ENCODE results near the gene HNRNPLL. TPM values are rescaled to one million over a fixed set of nuclear protein-coding genes. Genes with fewer than 3 reads are reported as not detected.

The HNRNPLL gene
- polyA plus RNA-seq, 1 experiment = 26.6 TPM

- H3K36me3 ChIP-seq (ENCODE audit: control insufficient read depth, insufficient read depth, low read length) = no peaks in the 10 kb centered on the region
- DNase-seq (ENCODE audit: low read depth) = no peak
- H3K4me3 ChIP-seq (ENCODE audit: low read depth, low read length) = no peak overlapping the region
- CTCF ChIA-PET = interaction anchor here (1.6 kb wide), 1 partner anchor 116 kb away, joined by 5 read pairs; no protein-coding TSS in a partner anchor
- H3K27me3 ChIP-seq (ENCODE audit: control insufficient read depth, insufficient read depth, low read length) = no peaks in the 10 kb centered on the region
- POLR2A ChIA-PET = no interaction called here
- TF ChIP-seq, protein P1, sequence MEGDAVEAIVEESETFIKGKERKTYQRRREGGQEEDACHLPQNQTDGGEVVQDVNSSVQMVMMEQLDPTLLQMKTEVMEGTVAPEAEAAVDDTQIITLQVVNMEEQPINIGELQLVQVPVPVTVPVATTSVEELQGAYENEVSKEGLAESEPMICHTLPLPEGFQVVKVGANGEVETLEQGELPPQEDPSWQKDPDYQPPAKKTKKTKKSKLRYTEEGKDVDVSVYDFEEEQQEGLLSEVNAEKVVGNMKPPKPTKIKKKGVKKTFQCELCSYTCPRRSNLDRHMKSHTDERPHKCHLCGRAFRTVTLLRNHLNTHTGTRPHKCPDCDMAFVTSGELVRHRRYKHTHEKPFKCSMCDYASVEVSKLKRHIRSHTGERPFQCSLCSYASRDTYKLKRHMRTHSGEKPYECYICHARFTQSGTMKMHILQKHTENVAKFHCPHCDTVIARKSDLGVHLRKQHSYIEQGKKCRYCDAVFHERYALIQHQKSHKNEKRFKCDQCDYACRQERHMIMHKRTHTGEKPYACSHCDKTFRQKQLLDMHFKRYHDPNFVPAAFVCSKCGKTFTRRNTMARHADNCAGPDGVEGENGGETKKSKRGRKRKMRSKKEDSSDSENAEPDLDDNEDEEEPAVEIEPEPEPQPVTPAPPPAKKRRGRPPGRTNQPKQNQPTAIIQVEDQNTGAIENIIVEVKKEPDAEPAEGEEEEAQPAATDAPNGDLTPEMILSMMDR (IDR thresholded peaks at IDR 0.05; ENCODE audit: insufficient read depth, low read depth, low read length) = no peak
Observed at GRCh38 chr2:38608755-38609154, 6.0 kb upstream of the HNRNPLL start.

- TF ChIP-seq, protein P1 (IDR thresholded peaks at IDR 0.05; ENCODE audit: insufficient read depth, low read depth, low read length) = no peak
- Histone ChIP-seq H3K27me3 (ENCODE audit: control insufficient read depth, insufficient read depth, low read length) (no peaks in the 10 kb centered on the region), H3K36me3 (ENCODE audit: control insufficient read depth, insufficient read depth, low read length) (no peaks in the 10 kb centered on the region), H3K4me3 (ENCODE audit: low read depth, low read length) (no peak overlapping the region)
- no peak for DNase-seq (ENCODE audit: low read depth)
- ChIA-PET POLR2A (interaction anchor here (0.6 kb wide), 1 partner anchor 392 kb away, joined by 3 read pairs; no protein-coding TSS in a partner anchor), CTCF (interaction anchor here (0.6 to 1.6 kb wide), 5 partner anchors 15 to 136 kb away, joined by 3 to 6 read pairs (median 4); no protein-coding TSS in a partner anchor)
Observed at GRCh38 chr2:38605298-38605830, 2.6 kb upstream of the HNRNPLL start.

DNA sequence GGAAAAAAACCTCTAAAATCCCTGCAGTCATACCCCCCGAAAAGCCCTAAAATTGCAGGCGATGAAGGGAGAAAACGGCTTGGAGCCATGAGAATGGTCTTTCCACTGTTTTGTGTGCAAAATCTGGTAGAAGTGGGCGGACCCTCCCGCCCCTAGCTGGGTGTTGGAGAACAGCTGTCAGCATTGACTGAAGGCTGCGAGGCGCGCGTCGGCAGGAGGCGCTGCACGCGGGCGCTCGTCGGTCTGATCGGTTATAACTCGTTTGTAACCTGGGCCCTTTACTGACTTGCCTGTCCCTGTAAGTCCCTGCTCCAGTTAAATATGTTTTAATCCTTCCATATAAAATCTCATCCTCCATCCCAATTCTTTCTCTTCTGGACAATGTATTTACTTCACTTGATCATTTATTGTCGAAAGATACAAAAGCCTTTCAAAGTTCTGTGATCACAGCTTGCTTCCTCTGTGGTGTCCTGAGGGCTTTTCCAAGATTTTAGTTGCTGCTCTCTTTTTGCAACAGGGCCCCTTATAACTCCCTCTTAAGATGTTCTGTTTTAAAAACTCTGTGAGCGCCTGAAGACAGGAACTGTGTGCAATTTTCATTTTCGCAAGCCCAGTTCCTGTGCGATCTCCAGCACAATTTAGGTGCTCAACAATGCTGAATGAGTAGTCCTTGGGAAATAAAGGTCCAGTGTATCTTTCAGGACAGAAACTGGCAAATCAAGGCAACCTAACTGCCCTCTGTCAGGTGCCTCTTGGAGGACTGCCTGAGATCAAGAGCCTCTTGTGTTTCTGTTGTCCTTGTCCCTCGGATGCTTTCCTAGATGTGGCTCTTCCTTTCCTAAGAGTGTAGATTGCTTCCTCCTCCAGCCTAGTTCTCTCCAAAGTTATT lies 918 bp upstream of the HNRNPLL start:
- POLR2A ChIA-PET = no interaction called here
- Histone ChIP-seq H3K36me3 (ENCODE audit: control insufficient read depth, insufficient read depth, low read length) (no peaks in the 10 kb centered on the region), H3K27me3 (ENCODE audit: control insufficient read depth, insufficient read depth, low read length) (no peaks in the 10 kb centered on the region), H3K4me3 (ENCODE audit: low read depth, low read length) (peak overlapping the region; percentile 90)
- no peak for DNase-seq (ENCODE audit: low read depth)
- CTCF ChIA-PET = interaction anchor here (0.6 to 2.0 kb wide), 22 partner anchors 9 to 896 kb away, joined by 3 to 18 read pairs (median 4); no protein-coding TSS in a partner anchor
- TF ChIP-seq, protein P1 (IDR thresholded peaks at IDR 0.05; ENCODE audit: insufficient read depth, low read depth, low read length) = peak; percentile 94

DNA sequence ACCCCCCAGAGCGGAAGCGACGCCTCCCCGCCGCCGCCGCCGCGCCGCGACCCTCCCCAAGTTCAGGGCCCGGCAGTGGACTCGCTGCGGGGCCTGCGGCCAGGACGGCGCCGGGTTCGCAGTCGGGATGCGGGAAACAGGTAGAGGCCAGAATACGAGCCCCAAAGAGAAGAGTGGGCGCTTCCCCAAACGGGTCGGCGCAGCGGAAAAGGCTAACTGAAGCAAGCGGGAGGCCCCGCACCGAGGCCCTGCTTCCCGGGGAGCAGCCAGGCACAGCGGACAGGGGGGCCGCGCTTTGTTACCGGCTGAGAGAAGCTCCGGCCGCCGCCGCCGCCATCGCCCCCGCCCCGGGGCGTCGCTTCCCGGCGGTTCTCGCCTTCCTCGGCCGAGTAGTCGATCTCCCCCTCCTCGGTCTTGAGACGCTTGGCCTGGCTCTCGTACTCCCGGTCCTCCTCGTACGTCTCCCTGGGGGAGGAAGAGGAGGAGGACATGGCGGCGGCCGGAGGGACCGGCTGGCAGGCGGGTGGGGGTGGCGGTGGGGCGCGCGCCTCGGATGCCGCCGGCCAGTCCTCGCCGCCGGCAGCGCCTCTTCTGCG lies 494 bp downstream of the HNRNPLL start:
- CTCF ChIA-PET = interaction anchor here (1.0 to 1.9 kb wide), 12 partner anchors 13 to 124 kb away, joined by 3 to 12 read pairs (median 4); no protein-coding TSS in a partner anchor

More for the DNA sequence above, 494 bp downstream of the HNRNPLL start:
- Histone ChIP-seq H3K36me3 (ENCODE audit: control insufficient read depth, insufficient read depth, low read length) (no peaks in the 10 kb centered on the region), H3K4me3 (ENCODE audit: low read depth, low read length) (peak overlapping the region; percentile 90), H3K27me3 (ENCODE audit: control insufficient read depth, insufficient read depth, low read length) (no peaks in the 10 kb centered on the region)
- POLR2A ChIA-PET = no interaction called here
- TF ChIP-seq, protein P1 (IDR thresholded peaks at IDR 0.05; ENCODE audit: insufficient read depth, low read depth, low read length) = no peak
- no peak for DNase-seq (ENCODE audit: low read depth)

All from BJ (cell line).